Measurements from ENCODE around the gene UBE3A.
"Not testable (repeated sequence)": the region's sequence is repeated elsewhere in the genome, so short reads cannot be mapped to it uniquely, and the experiment has no call there.

UBE3A gene

DNA sequence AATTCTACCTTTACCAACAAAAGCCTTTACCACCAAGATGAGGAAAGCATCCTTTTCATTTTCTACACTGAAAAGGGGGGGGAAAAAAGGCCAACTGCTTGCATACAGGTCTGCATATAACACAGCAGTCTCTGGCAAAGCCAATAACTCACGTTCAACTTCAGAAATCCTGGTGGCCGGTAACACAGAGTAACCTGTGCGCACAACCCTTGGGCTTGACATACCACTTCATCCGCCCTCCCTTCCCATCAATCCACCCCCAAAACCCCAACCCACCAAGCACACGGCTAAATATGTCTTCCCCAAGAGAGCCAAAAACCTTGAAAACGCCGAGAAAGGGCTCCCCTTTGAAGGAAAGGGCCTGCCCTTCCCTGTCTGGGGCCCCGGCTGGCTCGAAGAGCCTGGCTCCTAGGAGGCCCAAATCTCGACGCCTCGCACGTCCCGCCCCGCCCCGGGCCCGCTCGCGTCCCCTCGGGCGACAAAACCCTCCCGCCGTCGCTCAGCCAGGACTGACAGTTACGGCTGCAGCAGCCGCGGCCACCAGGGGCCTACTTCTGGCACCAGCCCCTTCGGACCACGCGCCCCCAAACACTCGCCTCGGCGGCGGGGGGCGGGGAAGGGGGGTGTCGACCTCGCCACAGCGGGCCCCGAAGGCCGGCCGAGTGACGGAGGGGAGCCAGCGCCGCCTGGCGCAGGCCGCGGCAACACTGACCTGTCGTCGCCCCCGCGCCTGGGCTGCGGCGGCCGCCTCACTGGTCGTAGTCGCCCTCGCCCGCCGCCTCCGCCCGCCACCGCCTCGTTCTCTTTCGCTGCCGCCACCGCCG is 835 bp downstream of the UBE3A start:
- DNase-seq: peak; percentile 57

DNA sequence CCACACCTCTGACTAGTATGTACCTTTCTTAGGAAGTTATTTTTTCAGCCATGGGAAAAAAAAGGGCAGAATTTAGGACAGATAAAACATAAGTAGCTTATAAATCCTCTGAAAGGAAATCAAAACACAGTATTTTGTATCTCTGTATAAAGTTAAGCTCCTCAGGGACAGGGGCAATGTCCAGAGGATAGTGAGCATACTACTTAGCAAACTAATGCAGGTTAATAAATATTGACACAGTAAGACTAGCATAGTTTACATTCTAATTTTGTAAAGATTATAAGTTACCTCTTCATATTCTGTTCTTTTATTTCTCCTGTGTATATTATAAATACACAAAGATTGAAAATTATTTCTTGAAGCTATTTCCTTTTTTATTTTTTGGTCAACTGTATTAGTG is 2.1 kb downstream of the UBE3A start:
- no peak for DNase-seq

DNA sequence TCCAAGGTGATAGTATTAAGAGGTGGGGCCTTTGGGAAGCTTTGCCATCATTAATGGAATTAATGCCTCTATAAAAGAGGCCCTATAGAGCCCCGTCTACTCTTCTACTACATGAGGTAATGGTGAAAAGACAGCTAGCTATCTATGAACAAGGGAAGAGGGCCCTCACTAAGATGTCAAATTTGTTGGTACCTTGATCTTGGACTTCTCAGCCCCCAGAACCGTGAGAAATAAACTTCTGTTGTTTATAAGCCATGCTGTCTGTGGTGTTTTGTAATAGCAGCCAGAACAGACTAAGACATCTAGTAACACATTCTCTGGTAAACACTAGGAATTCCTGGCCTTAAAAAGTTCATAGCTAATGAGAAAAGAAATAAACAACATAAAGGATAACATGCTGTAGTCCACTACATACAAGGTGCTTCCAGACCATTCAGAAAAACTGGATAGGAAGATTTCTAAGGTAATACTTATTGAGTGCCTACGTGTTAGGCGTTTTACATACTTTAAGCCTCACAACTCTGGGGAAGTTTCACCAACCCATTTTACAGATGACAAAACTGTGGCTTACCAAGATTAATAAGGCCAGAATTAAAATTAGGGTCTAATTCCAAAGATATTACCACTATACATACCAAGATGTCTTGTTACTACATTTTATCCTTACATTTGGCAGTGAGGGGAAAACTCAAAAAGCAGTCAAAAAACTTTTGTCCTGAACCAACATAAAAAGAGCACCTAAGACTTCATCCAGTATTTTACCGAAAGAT is 3.2 kb downstream of the UBE3A start:
- no peak for DNase-seq

DNA sequence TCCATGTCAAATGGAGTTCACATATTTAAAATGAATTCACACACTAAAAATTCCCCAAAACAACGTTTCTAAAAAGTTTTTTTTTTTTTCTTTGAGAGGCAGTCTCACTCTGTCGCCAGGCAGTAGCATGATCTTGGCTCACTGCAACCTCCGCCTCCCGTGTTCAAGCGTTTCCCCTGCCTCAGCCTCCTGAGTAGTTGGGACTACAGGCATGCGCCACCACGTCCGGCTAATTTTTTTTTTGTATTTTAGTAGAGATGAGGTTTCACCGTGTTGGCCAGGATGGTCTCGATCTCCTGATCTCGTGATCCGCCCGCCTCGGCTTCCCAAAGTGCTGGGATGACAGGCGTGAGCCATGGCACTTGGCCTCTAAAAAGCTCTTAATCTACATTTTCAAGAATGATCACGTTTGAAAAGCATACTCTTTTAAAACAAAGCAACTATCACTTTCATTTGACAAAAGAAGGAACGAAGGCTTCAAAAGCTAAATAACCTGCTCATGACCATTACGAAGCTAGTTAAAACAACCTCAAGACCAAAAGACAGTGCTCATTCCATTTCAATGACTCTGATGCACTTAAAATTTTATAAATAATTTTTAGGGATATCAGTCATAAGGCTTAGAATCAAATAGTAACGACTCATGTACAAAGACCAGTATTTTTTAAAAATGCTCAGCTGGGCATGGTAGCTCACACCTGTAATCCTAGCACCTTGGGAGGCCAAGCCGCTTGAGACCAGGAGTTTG is 5.5 kb downstream of the UBE3A start:
- no peak for DNase-seq

DNA sequence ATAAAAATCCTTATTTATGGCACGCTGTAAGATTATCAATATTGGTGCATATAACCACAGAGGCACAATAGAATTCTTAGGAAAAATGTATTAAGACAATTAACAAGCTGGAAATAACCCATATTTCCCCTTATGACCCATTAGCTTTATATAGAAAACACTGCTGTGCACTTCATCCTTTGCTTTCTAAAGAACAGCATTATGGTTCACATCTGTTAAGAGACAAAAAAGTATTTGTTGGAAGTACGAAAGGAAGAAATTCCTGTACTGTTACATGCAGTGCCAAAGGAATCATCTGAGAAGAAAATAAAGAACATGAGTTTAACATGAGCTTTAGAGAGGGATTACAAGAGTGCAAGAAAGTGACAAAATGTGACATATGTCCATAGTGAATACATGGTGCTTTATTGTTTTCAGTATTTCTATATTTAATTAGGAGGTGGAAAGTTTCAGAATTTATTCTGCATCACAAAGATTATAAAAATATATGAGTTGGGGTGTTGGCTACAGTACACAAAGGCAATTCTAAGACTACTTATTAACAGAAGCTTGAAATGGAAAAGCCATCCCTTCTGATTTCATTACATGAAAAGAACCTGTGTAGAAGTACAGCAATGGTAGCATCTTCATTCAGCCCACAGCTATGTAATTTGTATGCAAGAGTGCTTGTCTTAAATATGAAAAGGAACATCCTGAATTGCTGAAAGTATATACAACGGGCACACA is 6.8 kb downstream of the UBE3A start:
- DNase-seq: no peak

DNA sequence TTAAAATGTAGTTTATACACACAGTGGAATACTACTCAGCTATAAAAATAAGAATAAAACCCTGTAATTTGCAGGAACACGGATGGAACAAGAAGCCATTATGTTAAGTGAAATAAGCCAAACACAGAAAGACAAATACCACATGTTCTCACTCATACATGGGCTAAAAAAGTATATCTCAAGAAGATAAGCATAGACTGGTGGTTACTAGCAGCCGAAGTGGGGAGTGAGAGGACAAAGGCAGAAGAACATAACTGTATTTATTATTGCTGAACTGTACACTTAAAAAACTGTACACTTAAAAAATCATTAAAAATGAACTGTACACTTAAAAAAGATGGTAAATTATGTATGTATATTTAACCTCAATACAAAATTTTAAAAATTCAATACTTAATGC is 11.0 kb downstream of the UBE3A start:
- DNase-seq: no peak

DNA sequence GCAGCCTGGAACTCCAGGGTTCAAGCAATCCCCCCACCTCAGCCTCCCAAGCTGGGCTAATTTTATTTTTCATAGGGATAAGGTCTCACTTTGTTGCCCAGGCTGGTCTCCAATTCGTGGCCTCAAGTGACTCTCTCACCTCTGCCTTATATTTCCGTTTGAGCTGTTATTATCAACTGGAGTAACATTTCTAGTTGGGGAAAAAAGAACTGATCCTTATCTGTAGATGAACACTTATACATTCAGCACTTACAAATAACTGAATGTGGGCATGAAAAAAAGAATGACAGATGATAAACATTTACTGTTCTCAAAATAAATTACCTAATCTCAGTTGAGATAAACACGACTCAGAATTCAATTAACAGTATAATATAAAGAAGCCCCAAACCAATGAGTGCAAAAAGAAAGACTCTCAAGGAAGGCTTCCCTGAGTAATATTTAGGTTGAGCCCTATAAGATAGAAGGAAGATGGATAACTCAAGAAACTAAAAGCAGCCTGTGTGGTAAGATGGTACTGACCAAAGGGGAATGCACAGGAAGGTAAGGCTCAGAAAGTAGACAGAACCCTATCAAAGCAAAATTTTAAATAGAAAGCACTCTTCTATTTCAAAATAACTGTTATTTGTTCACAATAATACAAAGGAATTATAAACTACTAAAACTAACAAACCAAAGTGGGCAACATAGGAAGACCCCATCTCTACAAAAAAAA is 11.8 kb downstream of the UBE3A start:
- no peak for DNase-seq

DNA sequence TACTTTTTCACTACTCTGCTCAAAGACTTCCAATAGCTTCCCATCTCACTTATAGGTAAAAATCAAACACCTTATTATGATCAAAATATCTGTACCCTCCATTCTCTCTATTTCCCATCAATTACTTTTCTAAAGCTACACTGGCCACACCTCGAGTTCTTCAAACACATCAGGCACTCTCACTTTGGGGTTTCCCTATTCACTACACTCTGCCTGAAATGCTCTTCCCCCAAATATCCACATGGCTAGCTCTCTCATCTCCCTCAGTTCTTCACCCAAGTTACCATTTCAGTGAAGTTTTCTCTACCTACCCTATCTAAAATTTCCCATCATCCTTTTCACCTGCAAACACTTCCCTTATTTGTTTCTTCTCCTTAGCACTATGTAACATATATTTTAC is 14.8 kb downstream of the UBE3A start:
- DNase-seq: no peak

DNA sequence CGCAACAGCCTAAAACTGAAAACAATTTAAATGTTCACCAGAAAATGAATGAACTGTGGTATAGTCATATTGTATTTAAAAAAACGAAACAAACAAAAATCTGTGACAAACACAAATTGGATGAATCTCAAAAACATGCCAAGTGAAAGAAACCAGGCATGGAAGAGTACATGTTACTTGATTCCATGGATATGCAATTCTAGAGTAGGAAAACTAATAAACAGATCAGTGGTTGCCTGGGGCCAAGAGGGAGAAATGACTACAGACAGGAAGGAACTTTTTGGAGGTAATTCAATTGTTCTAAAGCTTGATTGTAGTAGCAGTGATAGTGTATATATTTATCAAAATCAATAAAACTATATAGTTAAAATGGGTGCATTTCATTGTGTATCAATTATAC is 16.8 kb downstream of the UBE3A start:
- DNase-seq: no peak

DNA sequence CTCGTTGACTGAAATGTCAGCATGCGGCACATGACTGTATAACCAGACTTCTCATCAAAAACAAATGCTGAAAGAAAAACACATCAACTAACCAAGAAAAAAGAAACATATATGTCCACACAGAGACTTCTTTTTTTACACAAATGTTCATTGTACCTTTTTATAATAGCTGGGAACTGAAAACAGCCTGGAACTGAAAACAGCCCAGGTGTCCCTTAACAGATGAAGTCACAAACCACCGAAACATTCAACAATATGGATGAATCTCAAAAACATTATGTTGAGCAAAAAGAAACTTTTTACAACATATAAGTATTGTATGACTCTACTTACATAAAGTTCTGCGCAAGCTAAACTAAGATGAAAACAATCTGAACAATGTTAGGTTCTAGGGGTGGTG is 20.6 kb downstream of the UBE3A start:
- no peak for DNase-seq

DNA sequence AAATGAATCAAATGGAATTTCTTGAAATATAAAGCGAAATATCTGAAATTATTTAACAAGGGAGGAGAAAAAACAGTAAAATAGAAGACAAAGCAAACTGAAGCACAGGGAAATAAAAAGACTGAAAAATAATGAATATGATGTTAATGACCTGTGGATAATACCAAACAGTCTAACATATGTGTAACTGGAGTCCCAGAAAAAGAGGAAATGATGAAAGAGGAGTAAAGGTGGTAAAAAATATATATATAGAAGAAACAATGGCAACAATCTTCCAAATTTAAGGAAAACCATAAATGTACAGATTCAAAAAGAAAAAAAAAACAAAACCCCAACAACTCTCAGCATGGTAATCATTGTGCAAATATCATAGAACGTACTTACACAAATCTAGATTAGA is 21.2 kb downstream of the UBE3A start:
- DNase-seq: no peak

DNA sequence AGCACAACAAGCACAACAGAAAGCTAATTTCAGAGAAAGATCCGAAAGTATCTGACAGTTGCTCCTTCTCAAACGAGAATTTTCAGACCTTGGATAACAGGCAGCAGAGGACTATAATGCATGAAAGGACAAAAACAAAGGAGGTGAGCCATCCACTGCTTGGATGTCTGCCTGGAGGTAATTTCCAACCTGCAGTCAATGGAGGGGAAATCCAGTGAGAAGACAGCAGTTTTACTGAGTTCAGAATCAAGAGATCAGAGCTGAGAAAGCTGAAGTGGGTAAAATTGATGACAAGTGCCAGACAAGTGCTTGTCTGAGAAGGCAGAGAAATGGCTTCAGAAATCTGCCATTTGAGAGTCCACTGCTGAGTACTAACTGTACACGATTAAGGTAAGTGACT is 22.1 kb downstream of the UBE3A start:
- DNase-seq: no peak

DNA sequence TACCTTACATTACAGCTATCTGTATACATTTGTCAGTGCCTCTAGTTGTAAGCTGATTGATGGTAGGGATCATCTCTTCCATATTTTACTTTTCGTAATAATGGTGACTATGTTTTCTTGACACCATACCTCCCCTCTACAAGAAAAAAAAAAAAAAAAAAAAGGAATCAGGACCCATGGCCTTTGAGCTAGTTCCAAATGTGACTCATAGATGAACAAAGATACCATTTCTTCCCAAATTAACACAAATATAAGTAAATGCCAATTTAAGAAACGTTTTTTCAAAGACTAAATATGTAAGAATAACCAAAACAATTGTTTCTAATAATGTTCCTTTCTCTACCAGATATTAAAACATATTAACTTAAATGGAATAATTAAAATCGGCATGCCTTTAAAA is 23.1 kb downstream of the UBE3A start:
- no peak for DNase-seq

DNA sequence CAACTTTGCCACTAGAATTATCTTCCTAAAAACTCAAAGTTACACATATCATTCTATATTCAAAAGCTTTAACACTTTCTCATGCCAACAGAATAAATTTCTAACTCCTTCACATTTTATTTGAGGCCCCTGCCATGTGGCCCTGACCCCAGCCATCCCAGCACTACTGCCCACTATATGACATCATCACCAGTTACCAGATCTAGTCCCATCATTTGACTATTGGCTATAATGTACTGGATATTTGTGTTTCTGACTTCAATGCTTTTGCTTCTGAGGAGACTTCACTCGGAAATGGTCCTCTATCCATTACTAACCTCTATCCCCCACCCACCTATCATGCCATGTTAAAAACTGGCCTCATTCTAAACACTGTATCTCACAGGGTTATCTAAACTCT is 23.6 kb downstream of the UBE3A start:
- DNase-seq: no peak

DNA sequence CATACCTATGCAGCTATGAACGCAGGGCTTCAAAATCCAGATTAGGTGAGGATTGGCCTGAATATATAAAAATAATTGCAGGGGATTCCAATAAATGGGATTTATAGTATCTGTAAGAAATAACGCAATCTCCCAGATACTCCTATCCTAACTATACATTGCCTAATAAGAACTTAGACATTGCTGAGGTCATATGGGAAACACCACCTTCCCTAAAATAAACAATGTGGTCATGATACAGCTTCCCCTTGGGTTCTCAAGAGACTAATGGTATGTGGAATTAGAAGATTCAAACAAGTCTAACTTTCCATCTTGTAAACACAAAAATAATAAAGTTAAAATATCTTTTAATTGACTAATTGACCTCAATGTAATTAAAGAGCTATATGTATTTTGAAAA is 28.2 kb downstream of the UBE3A start:
- DNase-seq: no peak

DNA sequence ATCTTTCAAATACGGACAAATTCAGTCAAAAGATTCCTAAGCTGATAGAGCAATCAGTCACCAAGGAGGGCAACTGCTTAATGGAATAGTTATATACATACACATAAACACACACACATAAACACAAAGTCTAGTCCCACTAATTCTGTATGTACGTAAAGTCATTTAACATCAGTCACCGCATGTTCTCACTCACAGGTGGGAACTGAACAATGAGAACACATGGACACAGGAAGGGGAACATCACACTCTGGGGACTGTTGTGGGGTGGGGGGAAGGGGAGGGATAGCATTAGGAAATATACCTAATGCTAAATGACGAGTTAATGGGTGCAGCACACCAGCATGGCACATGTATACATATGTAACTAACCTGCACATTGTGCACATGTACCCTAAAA is 29.1 kb downstream of the UBE3A start:
- not testable (repeated sequence) for DNase-seq

DNA sequence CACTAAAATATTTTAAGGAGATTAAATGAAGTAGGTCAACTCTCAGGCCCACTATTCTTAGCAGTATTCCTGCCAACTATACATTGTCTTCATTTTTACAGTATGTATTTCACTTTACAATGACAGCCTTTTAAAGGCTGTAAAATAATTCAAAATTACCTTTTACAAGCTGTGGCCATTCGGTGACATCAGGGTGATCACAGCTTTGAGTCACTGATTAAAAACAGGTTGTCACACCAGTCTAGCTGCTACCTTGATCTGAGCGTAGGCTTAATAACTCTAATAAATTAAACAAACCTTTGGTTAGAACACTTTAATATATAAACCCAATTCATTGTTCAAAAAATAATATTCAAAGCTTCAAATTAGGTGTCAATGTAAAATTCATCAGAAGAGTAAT is 29.9 kb downstream of the UBE3A start:
- no peak for DNase-seq

DNA sequence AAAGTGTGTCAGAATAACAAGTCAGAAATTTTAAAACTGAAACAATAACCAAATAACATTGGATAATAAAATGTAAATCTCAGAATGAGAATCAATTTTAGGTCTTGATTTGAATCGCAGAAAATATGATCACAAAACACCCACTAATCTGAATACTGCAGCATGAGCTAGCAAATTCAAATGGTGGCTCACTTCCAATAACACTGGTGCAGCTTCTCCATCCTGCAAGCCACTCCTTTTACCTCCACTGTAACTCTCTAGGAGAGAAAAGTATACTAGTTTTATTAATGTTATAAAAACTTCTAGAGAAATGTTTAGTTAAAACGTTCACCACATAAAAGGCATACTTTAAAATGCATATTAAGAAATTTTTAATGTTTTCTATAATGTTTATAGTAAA is 30.4 kb downstream of the UBE3A start:
- DNase-seq: no peak

DNA sequence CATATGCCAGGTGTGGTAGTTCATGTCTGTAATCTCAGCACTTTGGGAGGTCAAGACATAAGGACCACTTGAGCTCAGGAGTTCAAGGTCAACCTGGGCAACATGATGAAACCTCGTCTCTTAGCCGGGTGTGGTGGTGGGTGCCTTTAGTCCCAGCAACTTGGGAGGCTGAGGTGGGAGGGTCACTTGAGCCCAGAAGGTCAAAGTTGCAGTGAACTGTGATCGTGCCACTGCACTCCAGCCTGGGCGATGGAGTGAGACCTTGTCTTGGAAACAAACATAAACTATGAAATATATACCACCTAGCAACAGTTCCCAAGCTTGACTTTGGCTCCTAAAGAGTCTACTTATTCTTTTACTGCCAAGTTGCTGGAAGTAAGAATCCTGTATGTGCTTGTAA is 30.9 kb downstream of the UBE3A start:
- no peak for DNase-seq

DNA sequence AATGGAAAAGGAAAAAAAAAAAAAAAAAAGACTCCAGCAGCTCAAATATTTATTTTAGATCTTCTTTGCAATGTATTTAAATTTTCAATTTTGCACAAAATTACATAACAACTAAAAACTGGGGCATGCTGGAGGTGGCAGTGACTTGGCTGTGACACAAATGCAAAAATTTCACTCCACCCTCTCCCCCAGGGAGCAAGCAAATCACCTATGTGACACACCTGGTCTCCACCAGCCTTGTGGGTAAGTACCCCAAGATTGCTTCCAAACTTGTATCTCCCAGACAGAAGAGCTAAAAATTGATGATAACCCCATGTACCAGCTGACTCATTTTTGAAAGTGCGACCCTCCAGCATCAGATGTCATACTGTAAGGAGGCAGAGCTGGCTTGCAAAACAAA is 32.0 kb downstream of the UBE3A start:
- no peak for DNase-seq

DNA sequence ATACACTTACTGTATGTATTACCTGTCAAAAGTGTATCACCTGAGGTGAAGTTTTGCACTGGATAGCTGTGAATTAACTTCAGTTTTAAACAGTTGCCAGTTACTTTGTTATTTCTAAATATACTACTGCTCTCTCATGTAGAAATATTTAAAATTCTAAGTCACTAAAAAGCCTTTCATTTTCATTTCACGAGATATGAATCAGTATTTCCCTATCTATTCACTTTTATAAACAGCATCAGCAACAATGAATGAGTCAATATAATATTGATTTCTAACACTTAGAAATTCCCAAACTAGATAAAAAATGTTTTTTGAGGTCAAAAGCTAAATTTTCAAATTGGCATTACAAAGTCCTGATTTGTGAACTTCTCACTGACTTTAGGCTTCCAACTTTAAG is 32.6 kb downstream of the UBE3A start:
- DNase-seq: no peak

DNA sequence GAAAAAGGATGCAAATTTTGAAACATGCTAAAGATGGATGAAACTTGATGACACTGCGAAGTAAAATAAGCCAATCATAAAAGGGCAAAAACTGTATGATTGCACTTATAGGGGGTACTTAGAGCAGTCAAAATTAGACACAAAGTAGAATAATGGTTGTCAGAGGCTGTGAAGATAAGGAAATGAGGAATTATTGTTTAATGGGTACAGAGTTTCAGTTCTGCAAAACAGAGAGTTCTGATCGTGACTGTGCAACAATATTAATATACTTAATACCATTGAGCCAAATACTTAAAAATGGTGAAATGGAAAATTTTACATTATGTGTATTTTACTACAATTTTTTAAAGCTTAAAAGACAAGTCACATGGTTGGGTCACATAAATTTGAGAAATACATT is 35.1 kb downstream of the UBE3A start:
- no peak for DNase-seq
